Breast epithelium (tissue), 3 donors: ENCODE measurements around the gene SNPH.

Experiments used
- POLR2A ChIP-seq: fragments of 450-650 bp; IDR thresholded peaks from one replicate; pipeline ENCODE4 v1.6.1; 2016; ENCODE audit warnings: antibody characterized with exemption, mild to moderate bottlenecking, moderate library complexity
- POLR2AphosphoS5 ChIP-seq, 3 donors: sonication (generic); formaldehyde crosslinking; IDR thresholded peaks; one replicate each; pipeline ENCODE4 v1.6.1; 2017; ENCODE audit warnings: antibody characterized with exemption in 3 of 3
- TF ChIP-seq, protein P1 (sequence below), 3 donors: fragments of 450-650 bp; IDR thresholded peaks; one replicate each; pipeline ENCODE4 v1.5.1; 2016 to 2017; ENCODE audit warnings: antibody characterized with exemption in 3 of 3, mild to moderate bottlenecking in 3 of 3, moderate library complexity in 3 of 3

DNA sequence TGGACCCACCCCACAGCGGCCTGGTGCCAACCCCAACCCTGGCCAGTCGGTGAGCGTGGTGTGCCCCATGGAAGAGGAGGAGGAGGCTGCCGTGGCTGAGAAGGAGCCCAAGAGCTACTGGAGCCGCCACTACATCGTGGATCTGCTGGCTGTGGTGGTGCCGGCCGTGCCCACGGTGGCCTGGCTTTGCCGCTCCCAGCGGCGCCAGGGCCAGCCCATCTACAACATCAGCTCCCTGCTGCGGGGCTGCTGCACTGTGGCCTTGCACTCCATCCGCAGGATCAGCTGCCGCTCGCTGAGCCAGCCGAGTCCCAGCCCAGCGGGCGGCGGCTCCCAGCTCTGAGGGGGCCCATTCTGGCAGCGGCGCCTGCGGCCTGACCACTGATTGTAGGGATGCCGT is 39.6 kb downstream of the SNPH start:
- TF ChIP-seq POLR2AphosphoS5 (IDR thresholded peaks at IDR 0.05) = no peak
- TF ChIP-seq, protein P1, sequence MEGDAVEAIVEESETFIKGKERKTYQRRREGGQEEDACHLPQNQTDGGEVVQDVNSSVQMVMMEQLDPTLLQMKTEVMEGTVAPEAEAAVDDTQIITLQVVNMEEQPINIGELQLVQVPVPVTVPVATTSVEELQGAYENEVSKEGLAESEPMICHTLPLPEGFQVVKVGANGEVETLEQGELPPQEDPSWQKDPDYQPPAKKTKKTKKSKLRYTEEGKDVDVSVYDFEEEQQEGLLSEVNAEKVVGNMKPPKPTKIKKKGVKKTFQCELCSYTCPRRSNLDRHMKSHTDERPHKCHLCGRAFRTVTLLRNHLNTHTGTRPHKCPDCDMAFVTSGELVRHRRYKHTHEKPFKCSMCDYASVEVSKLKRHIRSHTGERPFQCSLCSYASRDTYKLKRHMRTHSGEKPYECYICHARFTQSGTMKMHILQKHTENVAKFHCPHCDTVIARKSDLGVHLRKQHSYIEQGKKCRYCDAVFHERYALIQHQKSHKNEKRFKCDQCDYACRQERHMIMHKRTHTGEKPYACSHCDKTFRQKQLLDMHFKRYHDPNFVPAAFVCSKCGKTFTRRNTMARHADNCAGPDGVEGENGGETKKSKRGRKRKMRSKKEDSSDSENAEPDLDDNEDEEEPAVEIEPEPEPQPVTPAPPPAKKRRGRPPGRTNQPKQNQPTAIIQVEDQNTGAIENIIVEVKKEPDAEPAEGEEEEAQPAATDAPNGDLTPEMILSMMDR (IDR thresholded peaks at IDR 0.05) = no peak
- TF ChIP-seq POLR2A = no peak
